WTC11 (cell line): ENCODE measurements around the gene DCST2.

Experiments used
- FOXP1 ChIP-seq: sonication (generic); formaldehyde crosslinking; IDR thresholded peaks from 2 replicates; pipeline ENCODE4 v1.8.0; 2022; ENCODE audit warnings: missing genetic modification reagents, mild to moderate bottlenecking, moderate library complexity, borderline replicate concordance
- TEAD4 ChIP-seq: sonication (generic); formaldehyde crosslinking; IDR thresholded peaks from 2 replicates; pipeline ENCODE4 v1.8.0; 2022; ENCODE audit warnings: mild to moderate bottlenecking, missing genetic modification reagents
- TF ChIP-seq, protein P1 (sequence below): sonication (generic); formaldehyde crosslinking; IDR thresholded peaks from 2 replicates; pipeline ENCODE4 v1.8.0; 2022; ENCODE audit warnings: mild to moderate bottlenecking, missing genetic modification reagents

DNA sequence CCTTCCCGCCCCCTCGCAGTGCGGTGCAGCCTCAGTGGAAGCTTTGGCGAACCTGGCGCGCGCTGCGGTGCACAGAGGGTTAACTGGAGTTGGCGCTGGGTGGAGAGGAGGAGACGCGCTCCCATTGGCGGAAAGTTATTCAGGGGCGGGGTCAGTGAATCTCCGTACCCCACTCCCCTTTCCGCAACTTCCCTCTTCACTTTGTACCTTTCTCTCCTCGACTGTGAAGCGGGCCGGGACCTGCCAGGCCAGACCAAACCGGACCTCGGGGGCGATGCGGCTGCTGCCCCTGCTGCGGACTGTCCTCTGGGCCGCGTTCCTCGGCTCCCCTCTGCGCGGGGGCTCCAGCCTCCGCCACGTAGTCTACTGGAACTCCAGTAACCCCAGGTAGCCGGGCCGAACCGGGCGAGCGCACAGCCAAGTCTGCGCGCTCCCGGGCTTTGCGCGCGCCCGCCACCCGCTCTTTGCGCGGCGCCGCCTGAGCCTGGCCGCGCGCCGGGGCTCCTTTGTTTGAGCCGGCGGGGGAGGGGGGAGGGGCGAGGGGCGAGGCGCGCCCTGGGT lies 30.0 kb upstream of the DCST2 start, which contains the start of gene EFNA4:
- TF ChIP-seq, protein P1, sequence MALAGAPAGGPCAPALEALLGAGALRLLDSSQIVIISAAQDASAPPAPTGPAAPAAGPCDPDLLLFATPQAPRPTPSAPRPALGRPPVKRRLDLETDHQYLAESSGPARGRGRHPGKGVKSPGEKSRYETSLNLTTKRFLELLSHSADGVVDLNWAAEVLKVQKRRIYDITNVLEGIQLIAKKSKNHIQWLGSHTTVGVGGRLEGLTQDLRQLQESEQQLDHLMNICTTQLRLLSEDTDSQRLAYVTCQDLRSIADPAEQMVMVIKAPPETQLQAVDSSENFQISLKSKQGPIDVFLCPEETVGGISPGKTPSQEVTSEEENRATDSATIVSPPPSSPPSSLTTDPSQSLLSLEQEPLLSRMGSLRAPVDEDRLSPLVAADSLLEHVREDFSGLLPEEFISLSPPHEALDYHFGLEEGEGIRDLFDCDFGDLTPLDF (CRISPR knock-in tag): no peak
- TF ChIP-seq TEAD4 (CRISPR knock-in tag) (no peak), FOXP1 (CRISPR knock-in tag) (no peak)
